Medulla oblongata (tissue), 1 donor: ENCODE measurements around the gene JHY.

ENCODE experiments used
- DNase-seq: peaks from one replicate; pipeline ENCODE4 v3.0.0-alpha.2; 2015; ENCODE audit errors: extremely low spot score

JHY gene

DNA sequence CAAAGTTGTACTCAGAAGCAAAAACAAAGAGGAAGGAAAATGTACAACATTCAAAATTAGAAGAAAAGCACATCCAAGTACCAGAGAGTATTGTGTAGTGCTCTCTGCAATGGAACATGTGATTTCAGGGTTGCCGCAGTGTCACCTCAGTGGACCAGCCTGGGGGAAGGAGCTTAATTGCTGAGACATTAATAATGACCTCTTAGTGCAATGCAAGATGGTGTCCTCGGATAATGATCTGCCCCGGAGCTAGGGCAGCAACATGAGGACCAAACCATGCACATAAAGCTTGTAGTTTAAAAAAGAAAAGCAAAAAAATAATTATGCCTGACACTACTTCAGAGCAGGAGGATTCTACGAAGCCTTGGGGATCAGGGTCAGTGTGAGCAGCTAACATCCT is 11.3 kb upstream of the JHY start:
- no peak for DNase-seq

DNA sequence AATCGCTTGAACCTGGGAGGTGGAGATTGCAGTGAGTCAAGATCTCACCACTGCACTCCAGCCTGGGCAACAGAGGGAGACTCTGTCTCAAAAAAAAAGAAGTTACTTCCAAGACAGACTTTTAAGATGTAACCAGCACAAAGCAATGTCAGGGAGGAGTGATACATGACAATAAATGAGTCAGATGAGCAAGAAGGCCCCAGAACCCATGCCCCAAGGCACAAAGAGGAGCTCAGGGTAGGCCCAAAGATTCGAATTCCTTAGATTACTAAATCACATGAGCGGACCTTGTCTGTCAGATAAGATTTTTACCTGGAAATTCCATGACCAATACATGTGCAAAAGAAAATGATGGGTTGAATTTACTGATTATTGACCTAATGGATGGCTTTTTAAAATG is 10.5 kb upstream of the JHY start:
- no peak for DNase-seq

- no peak for DNase-seq
Observed at GRCh38 chr11:122874991-122875390, 7.6 kb upstream of the JHY start.

- no peak for DNase-seq
Observed at GRCh38 chr11:122877732-122878131, 4.8 kb upstream of the JHY start.

GRCh38 chr11:122879785-122880184 is 2.8 kb upstream of the JHY start:
- DNase-seq = no peak

- DNase-seq = peak; percentile 51
Observed at GRCh38 chr11:122882857-122883645, 492 bp downstream of the JHY start.

GRCh38 chr11:122883646-122883979 is 1.1 kb downstream of the JHY start:
- no peak for DNase-seq

- no peak for DNase-seq
Observed at GRCh38 chr11:122888162-122888561, 5.6 kb downstream of the JHY start.

DNA sequence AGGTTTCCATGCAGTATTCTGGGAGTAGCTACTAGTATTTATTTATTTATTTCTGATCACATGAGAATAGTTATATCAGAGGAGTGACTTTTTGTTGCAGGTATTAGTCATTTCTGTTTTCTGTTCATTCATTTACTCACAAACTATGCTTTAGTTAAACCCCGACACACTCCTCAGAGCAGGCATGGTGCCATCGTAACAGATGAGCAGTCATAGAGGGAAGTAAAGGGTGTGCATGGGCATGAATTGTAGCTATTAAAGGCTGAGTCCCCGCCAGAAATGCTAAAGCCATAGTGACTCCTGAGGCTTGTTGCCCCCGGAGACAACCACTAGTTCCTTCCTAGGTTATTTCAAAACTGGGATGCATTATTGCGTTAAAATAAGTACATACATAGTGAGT is 10.6 kb downstream of the JHY start:
- no peak for DNase-seq

- DNase-seq = peak; percentile 33
Observed at GRCh38 chr11:122895563-122895962, 13.0 kb downstream of the JHY start.

DNA sequence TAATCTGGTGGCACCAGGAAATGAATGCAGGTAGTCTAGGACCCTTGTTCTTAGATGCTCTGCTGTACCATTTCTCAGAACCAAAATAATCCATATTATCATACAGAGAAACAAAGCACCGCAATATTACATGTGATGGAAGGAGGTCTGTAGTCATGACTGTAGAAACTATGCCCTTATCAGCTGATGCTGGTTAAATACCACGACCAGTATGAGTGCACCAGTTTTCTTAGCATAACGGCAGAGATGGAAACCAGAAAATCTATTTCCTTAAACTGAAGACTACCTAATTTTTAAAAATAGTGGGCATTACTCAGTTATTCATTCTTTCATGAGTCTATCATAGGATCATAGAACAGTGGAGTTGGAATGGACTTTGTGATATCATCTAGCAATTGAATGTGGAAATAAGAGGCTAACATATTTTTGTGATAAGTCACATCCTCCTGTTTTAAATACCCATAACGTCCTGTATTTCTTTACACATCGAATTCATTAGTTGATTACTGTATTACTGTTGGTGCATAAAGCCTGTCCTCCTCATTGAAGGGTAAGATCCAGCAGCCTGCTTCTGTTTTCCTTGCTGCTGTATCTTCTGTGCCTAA is 15.1 kb downstream of the JHY start:
- DNase-seq = no peak

DNA sequence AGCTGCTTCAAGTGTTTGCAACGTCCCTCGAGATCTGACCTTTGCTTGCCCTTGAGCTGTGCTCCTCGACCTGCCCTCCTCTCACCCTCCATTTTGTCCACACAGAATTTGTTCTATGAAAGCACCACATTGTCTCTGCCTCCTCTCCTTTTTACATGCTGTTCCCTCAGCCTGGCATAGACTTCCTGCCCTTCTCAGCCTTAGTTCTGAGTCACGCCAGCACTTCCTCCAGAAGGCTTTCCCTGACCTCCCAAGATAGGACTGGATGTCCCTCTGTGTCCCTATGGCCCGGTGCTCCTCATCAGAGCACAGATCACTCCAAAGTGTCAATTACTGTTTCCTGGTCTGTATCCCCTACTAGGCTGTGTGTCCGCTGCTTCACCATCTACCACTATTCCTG is 16.2 kb downstream of the JHY start:
- DNase-seq = no peak

GRCh38 chr11:122900587-122901202 is 18.1 kb downstream of the JHY start:
- no peak for DNase-seq

GRCh38 chr11:122902951-122903350 is 20.4 kb downstream of the JHY start:
- DNase-seq = no peak

DNA sequence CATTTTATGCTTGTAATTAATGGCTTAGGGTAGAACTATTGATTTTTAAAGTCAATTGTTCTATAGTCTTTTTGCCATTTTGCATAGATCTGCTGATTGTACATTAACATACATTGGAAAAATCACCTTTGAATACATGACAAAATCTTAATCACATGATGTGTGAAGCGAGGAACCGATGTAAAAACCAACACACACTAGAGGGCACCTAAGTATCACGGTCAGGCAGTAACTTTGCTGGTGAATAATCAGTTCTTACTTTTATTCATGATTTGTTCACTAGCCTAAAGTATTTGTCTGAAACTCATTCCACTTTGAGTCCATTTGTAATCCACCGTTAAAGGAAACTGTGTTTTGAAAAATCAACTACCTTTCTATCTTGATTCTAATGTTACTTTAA is 28.2 kb downstream of the JHY start:
- peak; percentile 40 for DNase-seq

- DNase-seq = no peak
Observed at GRCh38 chr11:122917311-122917710, 34.8 kb downstream of the JHY start.

DNA sequence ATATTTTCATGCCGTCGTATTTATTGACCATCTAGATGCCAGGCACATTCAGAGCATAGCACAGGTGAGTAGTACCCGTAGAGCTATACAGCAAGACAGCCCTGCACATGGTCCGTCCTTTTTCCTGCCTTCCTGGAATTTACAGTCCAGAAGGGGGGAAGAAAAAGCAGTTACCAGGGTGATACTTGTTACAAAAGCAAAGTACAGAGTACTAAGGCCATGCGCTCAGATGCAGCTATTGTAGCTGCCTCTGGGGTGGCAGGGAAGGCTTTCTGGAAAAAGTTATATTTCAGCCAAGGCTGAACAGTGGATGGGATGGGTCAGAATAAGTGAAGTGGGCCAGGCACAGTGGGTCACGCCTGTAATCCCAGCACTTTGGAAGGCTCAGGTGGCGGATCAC is 36.2 kb downstream of the JHY start:
- DNase-seq = no peak

GRCh38 chr11:122920579-122920978 is 38.0 kb downstream of the JHY start:
- no peak for DNase-seq

- no peak for DNase-seq
Observed at GRCh38 chr11:122922893-122923292, 40.3 kb downstream of the JHY start.

DNA sequence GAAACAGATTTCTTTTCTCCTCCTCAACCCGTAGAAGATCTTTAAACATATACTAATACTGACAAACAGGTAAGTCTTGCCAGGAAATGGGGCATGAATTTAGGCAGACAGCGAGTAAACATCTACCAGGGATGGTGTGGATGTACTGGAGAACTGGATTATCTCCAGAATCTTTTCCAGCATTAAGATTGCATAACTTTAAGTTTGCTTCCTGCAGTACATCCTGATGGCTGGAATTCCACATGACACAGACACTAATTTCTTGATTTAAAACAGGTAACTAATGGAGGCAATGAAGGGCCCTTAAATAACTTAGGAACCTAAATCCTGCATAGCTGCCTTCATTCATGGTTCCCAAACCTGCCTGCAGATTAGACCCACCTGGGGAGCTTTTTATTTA is 40.7 kb downstream of the JHY start:
- no peak for DNase-seq

DNA sequence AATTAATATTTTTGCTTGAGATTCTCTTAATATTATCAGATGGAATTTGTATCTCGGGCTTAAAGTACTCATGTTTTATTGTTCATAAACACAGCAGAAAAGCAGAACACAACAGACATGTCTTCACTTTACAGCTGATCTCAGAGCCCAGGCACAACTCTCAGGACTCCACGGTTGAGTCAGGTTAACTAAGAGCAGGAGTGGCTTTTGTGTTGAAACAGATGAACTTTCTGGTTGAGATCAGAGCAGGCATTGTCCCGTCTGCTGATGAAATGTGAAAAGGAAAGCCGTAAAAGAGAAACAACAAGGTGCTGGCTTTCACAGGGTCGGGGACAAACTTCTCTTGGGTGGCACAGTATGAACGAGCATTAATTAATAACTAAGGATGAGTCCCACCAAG is 49.0 kb downstream of the JHY start:
- no peak for DNase-seq

DNA sequence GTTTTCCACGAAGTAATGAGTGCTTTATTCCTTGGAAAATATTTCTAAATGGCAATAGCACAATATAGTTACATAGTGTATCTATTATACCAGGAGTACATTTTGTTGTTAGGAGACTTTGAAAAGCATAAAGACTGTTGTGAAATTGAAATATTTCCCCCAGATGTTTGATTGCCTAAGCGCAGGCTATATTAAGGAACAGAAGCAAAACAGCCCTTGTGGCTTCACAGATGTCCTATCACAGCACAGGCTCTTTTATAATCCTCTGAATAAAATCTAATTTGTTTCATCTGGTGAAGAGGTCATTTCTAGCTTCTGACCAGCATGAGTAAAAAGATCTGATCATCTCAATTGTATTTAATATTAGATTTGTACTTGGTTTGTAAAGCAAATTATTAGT is 50.9 kb downstream of the JHY start:
- DNase-seq = no peak

DNA sequence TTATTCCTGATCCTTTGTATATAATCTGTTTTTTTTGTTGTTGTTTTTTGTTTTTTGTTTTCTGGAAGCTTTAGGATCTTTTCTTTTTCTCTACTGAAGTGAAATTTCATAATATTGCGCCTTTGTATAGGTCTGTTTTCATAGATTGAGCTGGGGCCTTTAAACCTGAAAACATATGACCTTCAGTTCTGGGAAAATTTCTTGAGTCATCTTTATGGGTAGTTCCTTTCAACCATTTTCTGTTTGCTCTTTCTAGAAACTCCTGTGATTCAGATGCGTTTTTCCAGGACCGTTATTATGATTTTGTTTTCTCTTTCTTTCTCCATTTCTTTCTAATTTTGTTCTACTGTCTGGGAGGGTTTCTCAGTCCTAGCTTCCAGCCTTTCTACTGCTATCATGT is 55.4 kb downstream of the JHY start:
- DNase-seq = no peak
